Peyer's patch (tissue), 4 donors: ENCODE data around the gene KCNK5.

Source experiments
- POLR2A ChIP-seq, 2 donors: fragments of 450-650 bp; IDR thresholded peaks; one replicate each; pipeline ENCODE4 v1.5.1; 2017; ENCODE audit warnings: antibody characterized with exemption in 2 of 2, mild to moderate bottlenecking in 2 of 2, moderate library complexity in 2 of 2
- TF ChIP-seq, protein P1 (sequence below), 6 experiments: fragments of 450-650 bp in 4 of 6; fragments of 200-600 bp in 2 of 6; sonication (generic) in 1 of 6; IDR thresholded peaks; one replicate each; pipeline ENCODE4 v1.5.1; 2017 to 2019; ENCODE audit warnings: antibody characterized with exemption in 6 of 6, mild to moderate bottlenecking in 3 of 6, moderate library complexity in 1 of 6

DNA sequence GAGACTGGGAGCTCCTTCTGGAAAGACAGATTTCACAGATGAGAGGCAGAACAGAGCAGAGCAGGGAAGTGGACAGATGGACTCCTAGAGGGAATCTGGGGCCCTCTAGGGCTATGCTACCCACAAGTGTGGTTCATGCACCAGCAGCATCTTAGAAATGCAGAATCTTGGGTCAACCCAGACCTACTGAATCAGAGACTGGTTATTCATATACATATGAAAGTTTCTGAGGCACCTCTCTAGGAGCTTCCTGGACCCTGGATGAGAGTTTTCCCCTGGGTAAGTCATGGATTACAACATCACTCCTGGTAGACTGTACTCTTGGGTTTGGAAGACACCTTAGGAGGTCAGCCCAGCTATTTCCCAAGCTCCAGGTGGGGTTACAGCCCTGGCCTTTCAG is 58.9 kb downstream of the KCNK5 start:
- TF ChIP-seq POLR2A (IDR thresholded peaks at IDR 0.05): no peak
- TF ChIP-seq, protein P1, sequence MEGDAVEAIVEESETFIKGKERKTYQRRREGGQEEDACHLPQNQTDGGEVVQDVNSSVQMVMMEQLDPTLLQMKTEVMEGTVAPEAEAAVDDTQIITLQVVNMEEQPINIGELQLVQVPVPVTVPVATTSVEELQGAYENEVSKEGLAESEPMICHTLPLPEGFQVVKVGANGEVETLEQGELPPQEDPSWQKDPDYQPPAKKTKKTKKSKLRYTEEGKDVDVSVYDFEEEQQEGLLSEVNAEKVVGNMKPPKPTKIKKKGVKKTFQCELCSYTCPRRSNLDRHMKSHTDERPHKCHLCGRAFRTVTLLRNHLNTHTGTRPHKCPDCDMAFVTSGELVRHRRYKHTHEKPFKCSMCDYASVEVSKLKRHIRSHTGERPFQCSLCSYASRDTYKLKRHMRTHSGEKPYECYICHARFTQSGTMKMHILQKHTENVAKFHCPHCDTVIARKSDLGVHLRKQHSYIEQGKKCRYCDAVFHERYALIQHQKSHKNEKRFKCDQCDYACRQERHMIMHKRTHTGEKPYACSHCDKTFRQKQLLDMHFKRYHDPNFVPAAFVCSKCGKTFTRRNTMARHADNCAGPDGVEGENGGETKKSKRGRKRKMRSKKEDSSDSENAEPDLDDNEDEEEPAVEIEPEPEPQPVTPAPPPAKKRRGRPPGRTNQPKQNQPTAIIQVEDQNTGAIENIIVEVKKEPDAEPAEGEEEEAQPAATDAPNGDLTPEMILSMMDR (IDR thresholded peaks at IDR 0.05): no peak
